GM12874 (cell line): Measurements from ENCODE around the gene RBM19.

Source experiments
- TF ChIP-seq, protein P1 (sequence below): IDR thresholded peaks from 2 replicates; pipeline ENCODE4 v1.5.1; 2011; ENCODE audit warnings: low read depth, mild to moderate bottlenecking, control low read depth, low read length, moderate library complexity; ENCODE audit not compliant: insufficient read depth

The RBM19 gene

GRCh38 chr12:113908584-113909100, 57.5 kb downstream of the RBM19 start:
- TF ChIP-seq, protein P1, sequence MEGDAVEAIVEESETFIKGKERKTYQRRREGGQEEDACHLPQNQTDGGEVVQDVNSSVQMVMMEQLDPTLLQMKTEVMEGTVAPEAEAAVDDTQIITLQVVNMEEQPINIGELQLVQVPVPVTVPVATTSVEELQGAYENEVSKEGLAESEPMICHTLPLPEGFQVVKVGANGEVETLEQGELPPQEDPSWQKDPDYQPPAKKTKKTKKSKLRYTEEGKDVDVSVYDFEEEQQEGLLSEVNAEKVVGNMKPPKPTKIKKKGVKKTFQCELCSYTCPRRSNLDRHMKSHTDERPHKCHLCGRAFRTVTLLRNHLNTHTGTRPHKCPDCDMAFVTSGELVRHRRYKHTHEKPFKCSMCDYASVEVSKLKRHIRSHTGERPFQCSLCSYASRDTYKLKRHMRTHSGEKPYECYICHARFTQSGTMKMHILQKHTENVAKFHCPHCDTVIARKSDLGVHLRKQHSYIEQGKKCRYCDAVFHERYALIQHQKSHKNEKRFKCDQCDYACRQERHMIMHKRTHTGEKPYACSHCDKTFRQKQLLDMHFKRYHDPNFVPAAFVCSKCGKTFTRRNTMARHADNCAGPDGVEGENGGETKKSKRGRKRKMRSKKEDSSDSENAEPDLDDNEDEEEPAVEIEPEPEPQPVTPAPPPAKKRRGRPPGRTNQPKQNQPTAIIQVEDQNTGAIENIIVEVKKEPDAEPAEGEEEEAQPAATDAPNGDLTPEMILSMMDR, result no peak

GRCh38 chr12:113907446-113908180, 58.5 kb downstream of the RBM19 start:
- TF ChIP-seq, protein P1, result no peak

- TF ChIP-seq, protein P1, result no peak
These were observed 59.5 kb downstream of the RBM19 start for GRCh38 chr12:113906411-113907200.

- TF ChIP-seq, protein P1, result no peak
These were observed 60.3 kb downstream of the RBM19 start for GRCh38 chr12:113905829-113906228.

GRCh38 chr12:113903381-113903863, 62.7 kb downstream of the RBM19 start:
- TF ChIP-seq, protein P1, result no peak

- TF ChIP-seq, protein P1, result no peak
These were observed 65.4 kb downstream of the RBM19 start for GRCh38 chr12:113900716-113901115.
